C4-2B (cell line): ENCODE measurements around the gene INPP5D.
A peak's percentile ranks its signal among the peaks of the same experiment; 100 is the strongest.
"Not testable (repeated sequence)": the region's sequence is repeated elsewhere in the genome, so short reads cannot be mapped to it uniquely, and the experiment has no call there.

Experiments
- H3K27ac ChIP-seq: fragments of 450-650 bp; 2 replicates; pipeline ENCODE4 v1.5.1; 2017
- ZFX ChIP-seq: fragments of 450-650 bp; IDR thresholded peaks from 2 replicates; pipeline ENCODE4 v1.6.1; 2017
- TF ChIP-seq, protein P1 (sequence below): fragments of 450-650 bp; conservative IDR thresholded peaks from 2 replicates; pipeline ENCODE4 v1.5.1; 2017; ENCODE audit warnings: mild to moderate bottlenecking

The INPP5D gene

DNA sequence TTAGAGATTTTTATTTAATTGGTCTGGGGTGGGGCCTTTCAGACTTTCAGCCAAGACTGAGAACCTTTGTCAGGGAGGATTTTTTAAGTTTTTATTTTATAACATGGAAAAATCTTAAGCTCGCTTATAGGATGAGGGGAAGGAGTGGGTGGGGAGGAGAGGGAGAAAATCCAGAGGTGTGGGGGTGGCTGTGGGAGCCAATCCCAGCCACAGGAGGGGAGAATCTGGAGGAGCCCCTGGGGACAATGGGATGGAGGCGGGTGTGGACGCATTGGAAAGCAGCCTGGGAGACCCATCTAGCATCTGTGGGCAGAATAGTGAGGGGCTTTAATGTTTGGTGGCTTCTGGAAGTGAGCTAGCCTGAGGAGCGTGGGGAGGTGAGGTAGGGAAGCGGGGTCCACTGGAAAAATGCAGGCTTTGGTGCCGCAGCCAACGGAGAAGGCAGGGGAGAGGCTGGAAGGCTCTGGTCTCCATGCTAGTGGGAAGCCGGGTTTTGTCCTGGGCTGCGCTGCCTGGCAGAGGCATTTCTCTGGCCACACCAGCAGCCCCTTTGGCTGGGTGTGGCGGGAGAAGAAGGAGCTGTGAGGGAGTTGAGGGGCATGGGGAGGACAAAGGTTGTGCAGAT, 11.5 kb upstream of the INPP5D start:
- no peak for TF ChIP-seq ZFX
- TF ChIP-seq, protein P1, sequence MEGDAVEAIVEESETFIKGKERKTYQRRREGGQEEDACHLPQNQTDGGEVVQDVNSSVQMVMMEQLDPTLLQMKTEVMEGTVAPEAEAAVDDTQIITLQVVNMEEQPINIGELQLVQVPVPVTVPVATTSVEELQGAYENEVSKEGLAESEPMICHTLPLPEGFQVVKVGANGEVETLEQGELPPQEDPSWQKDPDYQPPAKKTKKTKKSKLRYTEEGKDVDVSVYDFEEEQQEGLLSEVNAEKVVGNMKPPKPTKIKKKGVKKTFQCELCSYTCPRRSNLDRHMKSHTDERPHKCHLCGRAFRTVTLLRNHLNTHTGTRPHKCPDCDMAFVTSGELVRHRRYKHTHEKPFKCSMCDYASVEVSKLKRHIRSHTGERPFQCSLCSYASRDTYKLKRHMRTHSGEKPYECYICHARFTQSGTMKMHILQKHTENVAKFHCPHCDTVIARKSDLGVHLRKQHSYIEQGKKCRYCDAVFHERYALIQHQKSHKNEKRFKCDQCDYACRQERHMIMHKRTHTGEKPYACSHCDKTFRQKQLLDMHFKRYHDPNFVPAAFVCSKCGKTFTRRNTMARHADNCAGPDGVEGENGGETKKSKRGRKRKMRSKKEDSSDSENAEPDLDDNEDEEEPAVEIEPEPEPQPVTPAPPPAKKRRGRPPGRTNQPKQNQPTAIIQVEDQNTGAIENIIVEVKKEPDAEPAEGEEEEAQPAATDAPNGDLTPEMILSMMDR = no peak
- H3K27ac ChIP-seq = 0 out of 2 replicates have a peak overlapping the region, but pooled peaks have one; percentile 1

DNA sequence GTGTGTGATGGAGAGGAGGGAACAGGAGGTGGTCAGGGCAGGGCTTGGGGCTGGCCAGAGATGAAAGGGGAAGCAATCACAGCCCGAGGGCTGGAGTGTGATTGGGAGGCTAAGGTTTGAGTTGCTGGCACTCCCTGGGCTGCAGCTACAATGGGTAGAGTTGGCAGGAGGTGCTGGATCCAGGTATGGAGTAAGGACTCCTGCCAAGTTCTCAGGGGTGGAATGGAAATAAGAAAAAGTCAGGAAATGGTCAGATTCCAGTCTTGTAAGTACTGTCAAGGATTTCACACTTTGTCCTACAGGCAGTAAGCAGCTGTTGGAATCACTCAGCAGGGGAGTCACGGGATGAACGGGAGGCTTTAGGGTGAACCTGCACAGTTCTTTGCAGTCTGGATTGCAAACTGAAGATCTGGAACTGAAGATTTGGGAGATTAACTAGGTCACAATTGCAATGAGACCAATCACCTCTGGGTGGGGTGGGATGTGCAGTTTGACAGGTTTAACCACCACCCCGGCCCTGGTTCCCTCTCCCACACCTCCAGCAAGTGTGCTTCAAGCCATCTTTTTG, 10.9 kb upstream of the INPP5D start:
- 0 out of 2 replicates have a peak overlapping the region, but pooled peaks have one; percentile 1 for H3K27ac ChIP-seq
- no peak for TF ChIP-seq ZFX
- TF ChIP-seq, protein P1 = no peak

DNA sequence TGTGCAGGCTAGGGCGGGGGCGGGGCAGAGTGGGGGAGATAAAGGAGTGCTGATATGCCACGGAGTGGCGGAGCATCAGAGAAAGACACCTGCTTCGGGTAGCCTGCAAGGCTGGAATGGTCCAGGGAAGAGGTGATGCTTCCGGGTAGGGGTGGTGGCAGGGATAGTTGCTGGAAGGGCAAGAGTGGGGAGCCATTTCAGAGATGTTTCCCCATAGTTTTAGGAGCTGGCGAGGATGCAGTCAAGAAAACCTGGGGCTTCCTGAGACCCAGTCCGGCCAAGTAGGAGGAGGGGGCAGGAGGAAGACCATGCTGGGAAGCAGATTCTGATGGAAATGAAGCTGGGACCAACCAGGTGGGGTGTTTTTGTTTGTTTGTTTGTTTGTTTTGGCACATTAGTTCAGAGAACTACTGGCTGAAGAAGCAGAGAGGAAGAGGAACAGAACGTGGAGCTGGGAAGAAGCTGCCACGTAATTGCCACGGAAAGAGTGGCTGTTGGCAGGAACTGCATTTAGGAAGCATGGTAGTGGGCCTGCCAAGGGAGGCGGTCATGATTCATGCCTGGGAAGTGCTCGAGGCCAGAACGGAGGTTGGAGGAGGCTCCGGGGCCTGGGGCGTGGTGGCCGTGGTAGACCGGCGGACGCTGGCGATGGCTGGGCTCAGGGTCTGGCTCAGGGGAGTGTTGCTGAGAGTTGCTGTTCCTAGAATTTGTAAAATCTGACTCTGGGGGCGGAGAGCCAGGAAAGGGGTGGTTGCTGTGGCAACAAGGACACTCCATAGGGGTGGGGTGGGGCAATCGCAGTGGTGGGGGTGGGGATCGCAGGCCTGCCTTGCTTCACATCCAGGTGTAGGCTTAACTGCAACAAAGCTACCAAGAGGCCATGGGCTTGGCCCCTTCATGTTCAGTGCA, 8.6 kb upstream of the INPP5D start:
- no peak for TF ChIP-seq ZFX
- TF ChIP-seq, protein P1 = no peak
- no peak overlapping the region for H3K27ac ChIP-seq

GRCh38 chr2:233052517-233052916, 7.6 kb upstream of the INPP5D start:
- H3K27ac ChIP-seq = not testable (repeated sequence)

- H3K27ac ChIP-seq = no peak overlapping the region
- TF ChIP-seq ZFX = no peak
- TF ChIP-seq, protein P1 = peak; percentile 96
Observed at GRCh38 chr2:233053928-233054784, 6.0 kb upstream of the INPP5D start.

DNA sequence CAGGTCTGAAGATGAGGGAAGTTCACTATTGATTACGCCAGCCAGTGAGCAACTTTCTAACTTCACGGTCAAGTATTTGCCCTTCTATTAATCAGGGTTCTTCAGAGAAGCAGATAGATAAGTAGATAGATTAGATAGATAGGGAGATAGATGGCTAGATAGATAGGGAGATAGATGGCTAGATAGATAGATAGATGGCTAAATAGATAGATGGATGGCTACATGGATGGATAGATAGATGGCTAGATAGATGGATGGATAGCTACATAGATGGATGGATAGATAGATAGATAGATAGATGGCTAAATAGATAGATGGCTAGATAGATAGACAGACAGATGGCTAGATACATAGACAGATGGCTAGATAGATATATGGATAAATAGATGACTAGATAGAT, 4.8 kb upstream of the INPP5D start:
- TF ChIP-seq, protein P1 = no peak
- TF ChIP-seq ZFX = no peak
- no peak overlapping the region for H3K27ac ChIP-seq

DNA sequence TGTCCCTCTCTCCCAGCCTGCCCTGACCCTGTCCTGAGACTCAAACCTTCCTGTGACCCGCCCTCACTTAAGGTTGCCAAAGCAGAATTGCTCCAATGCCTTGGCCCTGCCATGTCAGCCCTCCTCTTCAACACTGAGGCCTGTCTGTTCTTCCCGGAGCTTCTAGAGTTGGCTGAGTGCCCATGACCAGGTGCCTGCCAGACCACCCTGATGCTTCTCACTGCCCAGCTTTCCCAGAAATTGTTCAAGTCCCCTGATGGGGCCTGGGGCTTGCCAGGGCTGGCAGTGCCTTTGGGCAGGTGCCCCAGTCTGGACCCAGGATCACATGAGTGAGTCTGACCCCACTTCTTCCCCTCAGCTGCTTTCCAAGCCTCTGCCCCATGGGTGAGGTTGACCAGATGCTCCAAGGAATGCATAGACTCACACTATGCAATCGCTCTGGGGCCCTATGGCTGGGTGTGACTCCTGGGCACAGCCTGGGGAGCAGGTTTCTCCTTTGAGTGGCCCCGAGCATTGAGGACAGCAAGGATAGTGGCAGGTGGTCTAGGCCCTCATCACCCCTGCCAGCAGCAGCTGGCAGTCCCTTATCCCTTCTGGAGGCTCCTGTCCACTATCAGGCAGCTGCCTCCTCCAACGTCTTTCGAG, 3.1 kb upstream of the INPP5D start:
- no peak overlapping the region for H3K27ac ChIP-seq
- TF ChIP-seq ZFX = no peak
- TF ChIP-seq, protein P1 = no peak
